G401.6 (cell line): Measurements from ENCODE around the gene LY6G5C.

Experiments
- FAIRE-seq: peaks from 2 replicates; lab custom pipeline; 2012; peaks lifted over from hg19 to GRCh38; lab: Jason Lieb, UNC

LY6G5C gene

GRCh38 chr6:31691078-31691463 is 10.2 kb upstream of the LY6G5C start:
- FAIRE-seq, result no peak

DNA sequence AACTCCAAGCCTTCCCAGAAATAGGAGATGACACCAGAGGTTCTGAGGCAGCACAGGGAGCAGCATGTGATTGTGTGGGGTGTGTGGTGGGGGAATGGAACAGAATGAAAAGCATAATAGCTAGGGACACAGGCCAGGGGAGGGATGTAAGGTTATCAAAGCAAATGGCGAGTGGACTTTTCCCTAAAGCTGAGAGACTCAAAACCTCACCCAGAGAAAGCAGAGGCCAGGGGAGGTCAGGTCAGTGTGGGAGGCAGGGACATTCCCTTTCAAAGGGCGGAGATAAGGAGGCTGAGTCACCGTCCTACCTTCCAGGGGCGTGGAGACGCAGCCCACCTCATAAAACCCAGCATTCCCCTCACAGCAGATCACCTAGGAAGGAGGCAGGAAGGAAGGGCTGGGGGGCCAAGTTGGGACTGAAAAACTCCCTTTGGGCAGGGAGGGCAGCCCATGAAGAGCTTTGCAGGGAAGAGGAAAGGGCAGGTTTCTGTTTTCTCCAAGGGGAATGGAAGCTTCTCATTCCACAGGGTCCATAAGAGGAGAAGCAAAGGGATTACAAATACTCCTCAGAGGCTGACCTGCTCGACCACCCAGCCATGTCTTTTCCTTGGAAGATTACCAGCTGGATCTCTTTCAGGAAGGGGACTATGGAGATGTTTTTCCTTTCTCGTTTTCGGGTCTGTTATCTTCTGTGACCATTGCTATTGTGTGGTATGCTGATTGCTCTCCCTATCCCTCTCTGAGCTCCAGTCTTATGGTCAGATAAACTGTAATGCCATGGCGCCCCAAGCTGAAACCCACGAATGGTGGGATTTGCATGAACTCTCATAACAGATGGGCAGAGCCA is 9.6 kb upstream of the LY6G5C start:
- no peak for FAIRE-seq

DNA sequence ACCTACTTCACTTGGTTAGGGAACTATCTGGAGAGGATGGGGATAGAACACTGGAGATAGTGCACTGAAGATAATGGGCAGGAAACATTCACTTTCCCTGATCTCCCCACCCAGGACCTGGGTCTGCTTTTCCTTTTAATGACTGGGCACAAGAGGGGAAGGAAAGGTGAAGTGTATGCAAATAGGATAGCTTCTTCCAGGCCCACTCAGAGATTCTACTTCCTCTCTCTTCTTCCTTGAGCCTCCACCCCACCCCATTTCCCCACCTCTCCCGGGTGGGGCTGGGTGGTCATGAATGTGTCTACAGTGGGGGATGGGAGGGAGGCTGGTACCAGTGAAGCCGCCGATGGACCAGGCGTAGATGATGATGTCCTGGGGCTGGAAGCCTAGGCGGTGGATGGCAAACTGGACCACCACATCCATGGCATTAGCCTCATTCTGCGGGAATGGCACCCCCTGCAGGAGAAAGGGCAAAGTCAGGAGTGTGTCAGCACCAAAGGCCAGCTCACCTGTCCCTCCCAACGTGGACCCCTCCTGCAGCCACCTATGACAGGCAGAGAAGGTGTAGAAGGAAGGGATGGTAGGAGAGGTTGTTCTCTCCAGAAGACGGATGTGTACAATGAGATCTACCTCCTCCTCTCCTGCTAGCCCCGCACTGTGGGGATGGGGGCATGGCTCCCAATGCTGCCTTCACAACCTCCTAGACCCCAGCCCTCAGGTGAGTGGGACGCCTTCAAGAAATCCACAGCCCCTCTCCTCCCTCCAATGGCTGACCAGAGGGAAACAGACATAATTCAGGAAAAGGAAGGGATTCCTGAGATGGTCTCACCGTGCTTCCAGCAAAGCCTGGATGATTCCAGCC is 8.6 kb upstream of the LY6G5C start:
- no peak for FAIRE-seq

GRCh38 chr6:31687860-31688693 is 7.2 kb upstream of the LY6G5C start:
- no peak for FAIRE-seq

DNA sequence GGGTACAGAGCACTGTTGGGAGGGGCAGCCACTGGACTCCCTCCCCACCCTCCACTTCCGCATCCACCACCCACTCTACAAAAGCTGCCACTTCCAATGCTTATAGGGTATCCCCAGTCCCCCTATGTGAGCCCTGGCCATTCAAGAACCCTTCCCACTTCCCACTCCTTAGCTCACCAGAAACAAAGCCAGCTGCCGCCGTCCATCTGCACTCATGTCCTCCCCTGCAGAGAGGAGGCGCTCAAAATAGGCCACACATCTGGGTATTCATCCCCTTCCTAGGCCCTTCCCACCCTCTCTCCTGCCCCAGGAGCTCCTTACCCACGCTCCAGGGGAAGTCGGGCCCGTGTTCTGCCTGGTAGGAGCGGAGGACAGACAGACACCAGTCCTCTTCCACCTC is 6.5 kb upstream of the LY6G5C start:
- no peak for FAIRE-seq

- no peak for FAIRE-seq
These were observed 5.6 kb upstream of the LY6G5C start for GRCh38 chr6:31686483-31686882.

DNA sequence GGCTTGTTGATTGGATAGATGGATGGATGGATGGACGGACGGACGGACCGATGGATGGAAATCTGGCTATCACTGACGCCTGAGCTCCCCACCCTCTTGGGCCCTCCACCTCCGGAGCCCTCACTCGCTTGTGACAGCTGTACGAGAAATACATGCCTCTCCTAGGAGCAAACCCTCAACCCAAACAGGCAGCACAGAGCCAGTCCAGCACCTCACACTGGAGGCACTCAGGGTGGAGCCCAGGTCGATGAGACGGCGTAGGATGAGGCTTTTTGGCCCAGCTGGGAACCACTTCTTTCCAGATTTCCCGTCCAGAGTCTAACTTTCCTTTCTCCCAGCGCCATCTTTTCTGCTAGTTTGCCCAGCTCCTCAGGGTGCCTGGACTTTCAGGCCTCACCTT is 2.7 kb upstream of the LY6G5C start:
- FAIRE-seq, result no peak

- no peak for FAIRE-seq
These were observed 336 bp upstream of the LY6G5C start for GRCh38 chr6:31681135-31681671.

DNA sequence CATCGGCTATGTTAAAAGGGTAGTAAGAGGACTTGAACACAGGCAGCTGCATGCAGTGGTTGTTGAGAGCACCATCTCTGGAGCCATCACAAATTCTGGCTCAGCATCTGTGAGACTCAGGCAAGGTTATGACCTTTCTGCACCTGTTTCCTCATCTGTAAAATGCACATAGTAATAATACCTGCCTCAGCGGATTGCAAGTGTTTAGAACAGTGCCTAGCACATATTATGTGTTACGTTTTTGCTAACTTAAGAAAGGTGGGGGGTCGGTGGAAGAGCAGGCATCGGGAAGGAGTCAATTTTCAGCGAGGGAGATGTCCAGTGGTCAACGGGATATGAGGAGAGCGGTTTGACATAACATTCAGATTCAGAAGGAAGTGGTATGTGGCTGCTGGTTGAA is 2.9 kb downstream of the LY6G5C start:
- no peak for FAIRE-seq

GRCh38 chr6:31676904-31677303 is 4.0 kb downstream of the LY6G5C start:
- FAIRE-seq, result no peak

DNA sequence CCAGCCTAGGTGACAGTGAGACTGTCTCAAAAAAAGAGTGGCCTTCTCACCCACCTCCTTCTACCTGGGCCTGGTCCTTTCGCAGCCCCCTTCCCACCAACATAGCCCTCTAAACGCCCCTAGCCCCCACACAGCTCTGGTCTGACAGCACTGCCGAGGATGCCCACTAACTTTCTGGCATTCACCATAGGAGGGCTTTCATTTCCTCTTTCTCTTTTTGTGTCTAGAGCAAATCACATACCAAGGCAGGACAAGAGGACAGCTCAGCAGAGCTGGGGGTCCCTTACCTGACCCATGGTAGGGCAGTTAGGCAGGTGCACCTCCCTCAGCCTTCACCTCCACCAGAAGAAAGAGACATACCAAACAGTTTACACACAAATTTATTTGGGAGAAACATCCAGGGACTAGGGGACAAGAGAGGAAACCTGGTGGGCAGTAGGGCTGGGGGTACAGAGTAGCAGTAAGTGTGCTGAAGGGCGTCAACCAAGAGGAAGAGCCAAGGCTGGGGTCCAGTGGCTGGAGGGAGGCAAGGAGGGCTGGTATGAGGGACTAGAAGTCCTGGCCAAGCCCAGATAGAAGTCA is 4.5 kb downstream of the LY6G5C start:
- FAIRE-seq, result no peak

- FAIRE-seq, result no peak
These were observed 11.2 kb downstream of the LY6G5C start, which contains the start of gene LY6G5B for GRCh38 chr6:31669676-31670075. TSS of gene LY6G5B (plus strand) at chr6:31669976. CDS start at chr6:31670951, 975 bp downstream.

DNA sequence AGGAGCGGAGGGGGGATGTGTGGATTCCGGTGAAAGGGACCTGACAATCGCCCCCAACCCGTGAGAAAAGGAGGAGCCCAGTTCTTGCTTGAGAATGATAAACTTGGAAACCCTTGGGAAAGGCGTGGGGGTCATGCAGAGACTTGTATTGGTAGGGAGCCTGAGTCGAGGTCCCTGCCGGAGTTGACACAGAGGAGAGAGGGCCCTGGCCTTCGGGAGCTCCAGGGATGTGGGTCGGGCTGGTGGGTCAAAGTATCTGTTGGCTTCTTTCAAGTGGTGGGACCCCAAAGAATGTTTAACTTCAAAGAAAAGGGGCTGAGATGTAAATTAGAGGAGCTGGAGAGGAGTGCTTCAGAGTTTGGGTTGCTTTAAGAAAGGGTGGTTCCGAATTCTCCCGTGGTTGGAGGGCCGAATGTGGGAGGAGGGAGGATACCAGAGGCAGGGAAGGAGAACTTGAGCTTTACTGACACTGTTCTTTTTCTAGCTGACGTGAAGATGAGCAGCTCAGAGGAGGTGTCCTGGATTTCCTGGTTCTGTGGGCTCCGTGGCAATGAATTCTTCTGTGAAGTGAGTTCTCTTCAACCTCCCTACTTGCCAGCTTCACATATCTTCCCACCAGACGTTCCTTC is 14.4 kb downstream of the LY6G5C start:
- FAIRE-seq, result no peak

- FAIRE-seq, result peak; percentile 91
These were observed 15.1 kb downstream of the LY6G5C start, which contains the start of gene CSNK2B for GRCh38 chr6:31665501-31666336. TSS of gene CSNK2B (plus strand) at chr6:31666080. CDS start at chr6:31666832, 752 bp downstream.

DNA sequence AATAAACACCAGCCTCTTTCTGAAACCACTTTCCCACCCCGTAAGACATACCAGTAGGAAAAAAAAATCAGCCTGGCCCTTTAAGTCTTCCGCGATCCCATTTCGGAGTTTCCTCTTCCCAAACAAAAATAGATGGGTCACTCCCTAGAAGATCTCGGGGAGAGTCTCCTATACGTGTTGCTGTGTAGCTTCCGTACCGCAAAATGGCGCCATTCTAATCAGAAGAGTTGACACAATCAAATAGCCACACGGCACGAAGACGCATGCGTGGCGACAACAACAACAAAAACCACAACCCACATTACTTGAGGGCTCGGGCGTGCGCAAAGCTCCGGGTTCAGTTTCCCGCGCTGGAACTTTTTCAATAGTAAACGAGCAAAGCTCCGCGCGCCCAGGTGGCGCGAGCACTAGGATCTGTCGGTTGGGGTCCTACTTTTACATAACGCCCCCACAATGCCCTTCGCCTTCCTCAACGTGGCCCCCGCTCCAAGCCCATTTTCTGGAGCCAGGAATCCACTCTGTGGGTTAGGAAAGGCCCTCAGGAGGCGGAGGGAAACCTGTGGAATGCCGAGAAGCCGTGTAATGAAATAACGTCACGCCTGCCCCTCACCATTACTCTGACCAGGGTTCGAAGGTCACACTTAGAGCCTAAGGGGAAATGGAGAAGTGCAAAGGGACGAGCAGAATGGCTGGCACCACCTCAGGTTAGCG is 15.9 kb downstream of the LY6G5C start, which contains the start of gene GPANK1:
GPANK1 (minus strand) TSS at position 208 of the 711 bp plus-strand sequence. CDS start 519 bp downstream, outside the sequence.
- peak; percentile 94 for FAIRE-seq

- FAIRE-seq, result no peak
These were observed 16.7 kb downstream of the LY6G5C start for GRCh38 chr6:31663961-31664789.

GRCh38 chr6:31663126-31663960 is 17.5 kb downstream of the LY6G5C start:
- FAIRE-seq, result no peak
